ENCODE data around the gene SPRR2B.
"Not testable (repeated sequence)": the region's sequence is repeated elsewhere in the genome, so short reads cannot be mapped to it uniquely, and the experiment has no call there.

DNA sequence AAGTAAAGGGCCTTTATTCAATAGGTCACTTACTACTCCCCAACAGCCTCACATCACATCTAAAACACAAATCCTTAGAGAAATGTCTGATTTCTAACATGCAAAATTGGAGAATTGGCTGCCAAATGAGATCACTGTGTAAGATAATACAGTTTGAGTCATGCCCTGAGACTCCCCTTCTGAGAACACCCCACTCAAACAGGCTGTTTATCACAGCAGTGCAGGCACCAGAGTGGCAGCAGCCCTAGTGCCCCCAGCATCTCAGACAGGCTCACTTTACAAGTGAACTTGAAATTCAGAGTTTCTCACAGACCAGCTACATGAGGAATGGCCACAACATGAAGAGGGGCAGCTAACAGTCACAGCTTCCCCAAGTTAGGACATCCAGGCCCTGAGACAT, 43.9 kb upstream of the SPRR2B start:
- TF ChIP-seq, protein P1, sequence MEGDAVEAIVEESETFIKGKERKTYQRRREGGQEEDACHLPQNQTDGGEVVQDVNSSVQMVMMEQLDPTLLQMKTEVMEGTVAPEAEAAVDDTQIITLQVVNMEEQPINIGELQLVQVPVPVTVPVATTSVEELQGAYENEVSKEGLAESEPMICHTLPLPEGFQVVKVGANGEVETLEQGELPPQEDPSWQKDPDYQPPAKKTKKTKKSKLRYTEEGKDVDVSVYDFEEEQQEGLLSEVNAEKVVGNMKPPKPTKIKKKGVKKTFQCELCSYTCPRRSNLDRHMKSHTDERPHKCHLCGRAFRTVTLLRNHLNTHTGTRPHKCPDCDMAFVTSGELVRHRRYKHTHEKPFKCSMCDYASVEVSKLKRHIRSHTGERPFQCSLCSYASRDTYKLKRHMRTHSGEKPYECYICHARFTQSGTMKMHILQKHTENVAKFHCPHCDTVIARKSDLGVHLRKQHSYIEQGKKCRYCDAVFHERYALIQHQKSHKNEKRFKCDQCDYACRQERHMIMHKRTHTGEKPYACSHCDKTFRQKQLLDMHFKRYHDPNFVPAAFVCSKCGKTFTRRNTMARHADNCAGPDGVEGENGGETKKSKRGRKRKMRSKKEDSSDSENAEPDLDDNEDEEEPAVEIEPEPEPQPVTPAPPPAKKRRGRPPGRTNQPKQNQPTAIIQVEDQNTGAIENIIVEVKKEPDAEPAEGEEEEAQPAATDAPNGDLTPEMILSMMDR (IDR thresholded peaks at IDR 0.05), result not testable (repeated sequence)
- TF ChIP-seq POLR2AphosphoS5, POLR2A (IDR thresholded peaks at IDR 0.05): not testable (repeated sequence)

Data from breast epithelium (tissue), 3 donors.